Upper lobe of left lung (tissue), 6 donors: ENCODE data around the gene ARHGEF12. TPM values are rescaled to one million over a fixed set of nuclear protein-coding genes. Genes with fewer than 3 reads are reported as not detected.

ENCODE experiments used
- ATAC-seq, 2 donors: fragments of 200-7000 bp; cut with Tn5 transposase; one replicate each; pipeline ENCODE4 v1.9.1; 2022; ENCODE audit warnings: mild to moderate bottlenecking in 2 of 2, moderate library complexity in 2 of 2; ENCODE audit not compliant: low FRiP score in 2 of 2
- DNase-seq, 2 donors: peaks; one replicate each; pipeline ENCODE4 v3.0.0-alpha.2; 2019 to 2020
- H3K27ac ChIP-seq, 4 donors: fragments of 200-600 bp; sonication (generic); one replicate each; pipeline ENCODE4 v1.5.1; 2016 to 2019
- H3K27me3 ChIP-seq, 4 donors: fragments of 200-600 bp; sonication (generic); one replicate each; pipeline ENCODE4 v1.5.1; 2017 to 2019
- H3K36me3 ChIP-seq, 4 donors: fragments of 200-600 bp; sonication (generic); one replicate each; pipeline ENCODE4 v1.5.1; 2016 to 2019
- H3K4me1 ChIP-seq, 4 donors: fragments of 200-600 bp; sonication (generic); one replicate each; pipeline ENCODE4 v1.5.1; 2018 to 2019
- H3K4me3 ChIP-seq, 4 donors: fragments of 200-600 bp; sonication (generic); one replicate each; pipeline ENCODE4 v1.5.1; 2017 to 2019; ENCODE audit warnings: mild to moderate bottlenecking in 2 of 4, moderate library complexity in 1 of 4
- H3K9me3 ChIP-seq, 4 donors: fragments of 200-600 bp; sonication (generic); one replicate each; pipeline ENCODE4 v1.5.1; 2018 to 2019
- CTCF ChIP-seq, 6 experiments: fragments of 450-650 bp in 4 of 6; fragments of 200-600 bp in 2 of 6; sonication (generic) in 2 of 6; IDR thresholded peaks; one replicate each; pipeline ENCODE4 v1.5.1; 2016 to 2019; ENCODE audit warnings: antibody characterized with exemption in 6 of 6
- EP300 ChIP-seq, 4 donors: sonication (generic); formaldehyde crosslinking; IDR thresholded peaks; one replicate each; pipeline ENCODE4 v1.5.1; 2017; ENCODE audit warnings: antibody characterized with exemption in 4 of 4, control low read depth in 2 of 4
- POLR2A ChIP-seq, 4 donors: fragments of 450-650 bp; IDR thresholded peaks; one replicate each; pipeline ENCODE4 v1.5.1; 2016 to 2017; ENCODE audit warnings: antibody characterized with exemption in 4 of 4, mild to moderate bottlenecking in 2 of 4
- POLR2AphosphoS5 ChIP-seq, 2 donors: sonication (generic); formaldehyde crosslinking; IDR thresholded peaks; one replicate each; pipeline ENCODE4 v1.5.1; 2017; ENCODE audit warnings: antibody characterized with exemption in 2 of 2
- WGBS, 2 donors: methylation state at CpG; one replicate each; pipeline ENCODE4 v1.1.5; 2017 to 2018; 5-methylcytosine and 5-hydroxymethylcytosine counted together
- total RNA-seq, 6 donors: library from RNA; depleted of rRNA in 4 of 6; stranded (reverse); fragments of >200 nt in 4 of 6; gene quantifications; one replicate each; pipeline versions ENCODE4 v1.1.0 to v1.2.1, GENCODE V29; 2016 to 2021
- donor health status: DM: no; HTN: no; CAD: no; lungs with moderate emphysema.
- donor health status: DM: no; HTN: yes; CAD: no; lungs with severe emphysema.

The ARHGEF12 gene
- total RNA-seq, 6 donors from 2014 or later: 90.1 to 170 (median 106) TPM

- Histone ChIP-seq H3K36me3 (peaks cover 6 to 90% (median 32%) of the 10 kb centered on the region in 4 donors), H3K27ac (no peak overlapping the region), H3K27me3 (no peaks in the 10 kb centered on the region), H3K9me3 (no peaks in the 10 kb centered on the region), H3K4me1 (no peaks in the 10 kb centered on the region), H3K4me3 (no peak overlapping the region)
- DNase-seq: no peak
- 94 to 96% methylated on average over 3 of the region's 3 CpGs for WGBS, 2 donors
- TF ChIP-seq CTCF (IDR thresholded peaks at IDR 0.05) (no peak), POLR2AphosphoS5 (IDR thresholded peaks at IDR 0.05) (no peak), EP300 (IDR thresholded peaks at IDR 0.05) (no peak), POLR2A (IDR thresholded peaks at IDR 0.05) (no peak)
- ATAC-seq: no peak
Measured at GRCh38 chr11:120471994-120472393, 135.8 kb downstream of the ARHGEF12 start.

GRCh38 chr11:120473503-120473902, 137.3 kb downstream of the ARHGEF12 start:
- Histone ChIP-seq H3K36me3 (peaks cover 6 to 90% (median 37%) of the 10 kb centered on the region in 4 donors), H3K4me3 (no peak overlapping the region), H3K4me1 (no peaks in the 10 kb centered on the region), H3K27ac (no peak overlapping the region), H3K9me3 (no peaks in the 10 kb centered on the region), H3K27me3 (no peaks in the 10 kb centered on the region)
- ATAC-seq: no peak
- 76 to 85% methylated on average over 3 of the region's 3 CpGs for WGBS, 2 donors
- no peak for DNase-seq
- no peak for TF ChIP-seq POLR2AphosphoS5 (IDR thresholded peaks at IDR 0.05)

GRCh38 chr11:120482149-120482548, 145.9 kb downstream of the ARHGEF12 start:
- 88 to 93% methylated on average over 6 of the region's 6 CpGs for WGBS, 2 donors
- H3K27ac ChIP-seq: no peak overlapping the region
- no peak for DNase-seq
- no peak for TF ChIP-seq CTCF (IDR thresholded peaks at IDR 0.05)
- no peak for TF ChIP-seq EP300 (IDR thresholded peaks at IDR 0.05)
- no peak for TF ChIP-seq POLR2A (IDR thresholded peaks at IDR 0.05)
- TF ChIP-seq POLR2AphosphoS5 (IDR thresholded peaks at IDR 0.05): no peak
- no peak overlapping the region for H3K4me3 ChIP-seq
- no peaks in the 10 kb centered on the region for H3K4me1 ChIP-seq
- H3K27me3 ChIP-seq: no peaks in the 10 kb centered on the region
- H3K36me3 ChIP-seq: peaks cover 16 to 91% (median 52%) of the 10 kb centered on the region in 4 donors
- no peaks in the 10 kb centered on the region for H3K9me3 ChIP-seq
- no peak for ATAC-seq

- Histone ChIP-seq H3K27ac (no peak overlapping the region), H3K4me1 (no peaks in the 10 kb centered on the region), H3K36me3 (peaks cover 14 to 78% (median 37%) of the 10 kb centered on the region in 4 donors), H3K27me3 (no peaks in the 10 kb centered on the region), H3K9me3 (no peaks in the 10 kb centered on the region), H3K4me3 (no peak overlapping the region)
- WGBS, 2 donors: 83 to 86% methylated on average over 3 of the region's 3 CpGs
- TF ChIP-seq EP300 (IDR thresholded peaks at IDR 0.05): no peak
- no peak for TF ChIP-seq CTCF (IDR thresholded peaks at IDR 0.05)
- TF ChIP-seq POLR2A (IDR thresholded peaks at IDR 0.05): no peak
- TF ChIP-seq POLR2AphosphoS5 (IDR thresholded peaks at IDR 0.05): no peak
- no peak for ATAC-seq
- DNase-seq: no peak
Measured at GRCh38 chr11:120484722-120485121, 148.5 kb downstream of the ARHGEF12 start.

DNA sequence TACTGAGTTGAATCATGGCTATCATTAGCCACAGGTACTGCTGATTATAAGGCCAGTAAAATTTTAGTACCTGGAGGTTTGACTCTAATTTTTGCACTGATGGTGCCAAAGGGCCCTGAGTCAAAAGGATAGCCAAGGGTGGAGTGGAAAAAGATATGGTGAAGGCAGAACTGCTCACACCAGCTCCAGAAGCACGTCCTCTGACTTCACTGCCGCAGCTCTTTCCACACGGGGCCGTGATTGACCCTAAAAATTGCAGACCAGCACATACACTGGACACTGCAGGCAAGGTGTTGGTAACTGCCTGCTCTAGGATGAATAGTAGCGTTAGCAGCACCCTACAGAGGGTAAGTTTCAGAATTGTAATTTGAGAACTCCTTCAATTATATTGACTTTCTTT, 149.9 kb downstream of the ARHGEF12 start:
- no peaks in the 10 kb centered on the region for H3K4me1 ChIP-seq
- ATAC-seq: no peak
- no peak for DNase-seq
- H3K9me3 ChIP-seq: no peaks in the 10 kb centered on the region
- TF ChIP-seq CTCF (IDR thresholded peaks at IDR 0.05): no peak
- no peak for TF ChIP-seq POLR2A (IDR thresholded peaks at IDR 0.05)
- no peak for TF ChIP-seq EP300 (IDR thresholded peaks at IDR 0.05)
- TF ChIP-seq POLR2AphosphoS5 (IDR thresholded peaks at IDR 0.05): no peak
- H3K36me3 ChIP-seq: peaks cover 7 to 70% (median 27%) of the 10 kb centered on the region in 4 donors
- H3K27me3 ChIP-seq: no peaks in the 10 kb centered on the region
- no peak overlapping the region for H3K27ac ChIP-seq
- WGBS, 2 donors: 92 to 98% methylated on average over 5 of the region's 5 CpGs
- no peak overlapping the region for H3K4me3 ChIP-seq
